Uterus (tissue), 4 donors: ENCODE data around the gene HVCN1. TPM values are rescaled to one million over a fixed set of nuclear protein-coding genes. Genes with fewer than 3 reads are reported as not detected.
A peak's percentile ranks its signal among the peaks of the same experiment; 100 is the strongest.

Experiments used
- DNase-seq, 2 donors: peaks; one replicate each; pipeline ENCODE4 v3.0.0-alpha.2; 2019 to 2020
- H3K27ac ChIP-seq, 2 donors: fragments of 200-600 bp; sonication (generic); 1 replicate in 1 of 2; 2 replicates in 1 of 2; pipeline ENCODE4 v1.5.1; 2016 to 2018
- H3K27me3 ChIP-seq, 2 donors: fragments of 200-600 bp; sonication (generic); one replicate each; pipeline ENCODE4 v1.5.1; 2018 to 2019; ENCODE audit warnings: control low read depth in 1 of 2
- H3K36me3 ChIP-seq, 2 donors: fragments of 200-600 bp; sonication (generic); one replicate each; pipeline ENCODE4 v1.5.1; 2019; ENCODE audit warnings: control low read depth in 1 of 2
- H3K4me1 ChIP-seq, 2 donors: fragments of 200-600 bp; sonication (generic); one replicate each; pipeline ENCODE4 v1.5.1; 2018 to 2019; ENCODE audit warnings: control low read depth in 1 of 2
- H3K4me3 ChIP-seq, 2 donors: fragments of 200-600 bp; sonication (generic); 1 replicate in 1 of 2; 2 replicates in 1 of 2; pipeline ENCODE4 v1.5.1; 2018 to 2019; ENCODE audit warnings: mild to moderate bottlenecking in 1 of 2
- H3K9me3 ChIP-seq, 2 donors: fragments of 200-600 bp; sonication (generic); one replicate each; pipeline ENCODE4 v1.5.1; 2019; ENCODE audit warnings: control low read depth in 1 of 2
- CTCF ChIP-seq, 4 experiments: fragments of 200-600 bp in 2 of 4; fragments of 450-650 bp in 2 of 4; sonication (generic) in 2 of 4; IDR thresholded peaks; one replicate each; pipeline ENCODE4 v1.5.1; 2016 to 2019; ENCODE audit warnings: antibody characterized with exemption in 4 of 4, mild to moderate bottlenecking in 2 of 4, moderate library complexity in 1 of 4
- POLR2A ChIP-seq, 2 donors: fragments of 450-650 bp; IDR thresholded peaks; one replicate each; pipeline ENCODE4 v1.6.1; 2016; ENCODE audit warnings: antibody characterized with exemption in 2 of 2, mild to moderate bottlenecking in 1 of 2, moderate library complexity in 1 of 2
- intact Hi-C: fragments of 100-400 bp; cut with DNase I; formaldehyde crosslinking; loops from one replicate; pipeline ENCODE4 v1.15.1; 2023; ENCODE audit warnings: low total_unique reads
- total RNA-seq, 4 donors: library from RNA; depleted of rRNA in 3 of 4; stranded (reverse); fragments of >200 nt in 3 of 4; gene quantifications; one replicate each; pipeline versions ENCODE4 v1.1.0 to v1.2.4, GENCODE V29; 2014 to 2023
- donor health status: DM: yes; HTN: yes; CAD: no.

Gene HVCN1
- total RNA-seq, 4 donors from 2014 or later, result 3.8 to 18.1 (median 14.0) TPM

- Histone ChIP-seq H3K27me3 (no peaks in the 10 kb centered on the region), H3K9me3 (no peaks in the 10 kb centered on the region), H3K27ac (no peak overlapping the region), H3K36me3 (no peaks in the 10 kb centered on the region), H3K4me1 (peaks cover 0 to 7% of the 10 kb centered on the region in 2 donors), H3K4me3 (no peak overlapping the region)
- DNase-seq, result no peak
- TF ChIP-seq CTCF (IDR thresholded peaks at IDR 0.05) (no peak), POLR2A (IDR thresholded peaks at IDR 0.05) (no peak)
- intact Hi-C loops, result no loop called here
These were observed 5.5 kb upstream of the HVCN1 start for GRCh38 chr12:110694330-110694901.

GRCh38 chr12:110693731-110694130, 4.8 kb upstream of the HVCN1 start:
- TF ChIP-seq POLR2A (IDR thresholded peaks at IDR 0.05) (no peak), CTCF (IDR thresholded peaks at IDR 0.05) (no peak)
- Histone ChIP-seq H3K4me3 (no peak overlapping the region), H3K36me3 (no peaks in the 10 kb centered on the region), H3K9me3 (no peaks in the 10 kb centered on the region), H3K4me1 (peaks cover 0 to under 1% of the 10 kb centered on the region in 2 donors), H3K27ac (no peak overlapping the region), H3K27me3 (no peaks in the 10 kb centered on the region)
- intact Hi-C loops, result no loop called here
- no peak for DNase-seq

GRCh38 chr12:110690127-110690430, 1.2 kb upstream of the HVCN1 start:
- peak overlapping the region; percentile 82 to 85 for H3K27ac ChIP-seq
- TF ChIP-seq POLR2A (IDR thresholded peaks at IDR 0.05), result no peak
- no peak for TF ChIP-seq CTCF (IDR thresholded peaks at IDR 0.05)
- no peaks in the 10 kb centered on the region for H3K36me3 ChIP-seq
- H3K9me3 ChIP-seq, result no peaks in the 10 kb centered on the region
- no peak for DNase-seq
- H3K4me3 ChIP-seq, result no peak overlapping the region
- intact Hi-C loops, result no loop called here
- no peaks in the 10 kb centered on the region for H3K27me3 ChIP-seq
- no peaks in the 10 kb centered on the region for H3K4me1 ChIP-seq

- Histone ChIP-seq H3K4me1 (no peaks in the 10 kb centered on the region), H3K36me3 (no peaks in the 10 kb centered on the region), H3K9me3 (no peaks in the 10 kb centered on the region), H3K4me3 (peak overlapping the region; percentile 58 to 66), H3K27ac (peak overlapping the region; percentile 82 to 85), H3K27me3 (no peaks in the 10 kb centered on the region)
- no peak for TF ChIP-seq CTCF (IDR thresholded peaks at IDR 0.05)
- peak in 1 of 2 donors; percentile 26 for TF ChIP-seq POLR2A (IDR thresholded peaks at IDR 0.05)
- peak; percentile 49 to 57 for DNase-seq
- intact Hi-C loops, result no loop called here
These were observed 589 bp upstream of the HVCN1 start for GRCh38 chr12:110689281-110690126.

- H3K4me3 ChIP-seq, result no peak overlapping the region
These were observed 1.3 kb downstream of the HVCN1 start for GRCh38 chr12:110687396-110688169.

More at GRCh38 chr12:110687396-110688169, 1.3 kb downstream of the HVCN1 start:
- TF ChIP-seq CTCF (IDR thresholded peaks at IDR 0.05), result no peak
- TF ChIP-seq POLR2A (IDR thresholded peaks at IDR 0.05), result no peak
- no peak for DNase-seq
- Histone ChIP-seq H3K36me3 (no peaks in the 10 kb centered on the region), H3K27me3 (no peaks in the 10 kb centered on the region), H3K9me3 (no peaks in the 10 kb centered on the region), H3K4me1 (no peaks in the 10 kb centered on the region), H3K27ac (no peak overlapping the region)
- intact Hi-C loops, result no loop called here
